Hematopoietic multipotent progenitor cell treated with erythropoietin and hydrocortisone succinate and interleukin-3 and kit ligand, for 4 days (in vitro differentiated cells): ENCODE results near the gene ANAPC1.
A peak's percentile ranks its signal among the peaks of the same experiment; 100 is the strongest.
"Not testable (repeated sequence)": the region's sequence is repeated elsewhere in the genome, so short reads cannot be mapped to it uniquely, and the experiment has no call there.

Experiments
- DNase-seq: peaks from one replicate; pipeline ENCODE4 v3.0.0-alpha.2; 2015

ANAPC1 gene, protein sequence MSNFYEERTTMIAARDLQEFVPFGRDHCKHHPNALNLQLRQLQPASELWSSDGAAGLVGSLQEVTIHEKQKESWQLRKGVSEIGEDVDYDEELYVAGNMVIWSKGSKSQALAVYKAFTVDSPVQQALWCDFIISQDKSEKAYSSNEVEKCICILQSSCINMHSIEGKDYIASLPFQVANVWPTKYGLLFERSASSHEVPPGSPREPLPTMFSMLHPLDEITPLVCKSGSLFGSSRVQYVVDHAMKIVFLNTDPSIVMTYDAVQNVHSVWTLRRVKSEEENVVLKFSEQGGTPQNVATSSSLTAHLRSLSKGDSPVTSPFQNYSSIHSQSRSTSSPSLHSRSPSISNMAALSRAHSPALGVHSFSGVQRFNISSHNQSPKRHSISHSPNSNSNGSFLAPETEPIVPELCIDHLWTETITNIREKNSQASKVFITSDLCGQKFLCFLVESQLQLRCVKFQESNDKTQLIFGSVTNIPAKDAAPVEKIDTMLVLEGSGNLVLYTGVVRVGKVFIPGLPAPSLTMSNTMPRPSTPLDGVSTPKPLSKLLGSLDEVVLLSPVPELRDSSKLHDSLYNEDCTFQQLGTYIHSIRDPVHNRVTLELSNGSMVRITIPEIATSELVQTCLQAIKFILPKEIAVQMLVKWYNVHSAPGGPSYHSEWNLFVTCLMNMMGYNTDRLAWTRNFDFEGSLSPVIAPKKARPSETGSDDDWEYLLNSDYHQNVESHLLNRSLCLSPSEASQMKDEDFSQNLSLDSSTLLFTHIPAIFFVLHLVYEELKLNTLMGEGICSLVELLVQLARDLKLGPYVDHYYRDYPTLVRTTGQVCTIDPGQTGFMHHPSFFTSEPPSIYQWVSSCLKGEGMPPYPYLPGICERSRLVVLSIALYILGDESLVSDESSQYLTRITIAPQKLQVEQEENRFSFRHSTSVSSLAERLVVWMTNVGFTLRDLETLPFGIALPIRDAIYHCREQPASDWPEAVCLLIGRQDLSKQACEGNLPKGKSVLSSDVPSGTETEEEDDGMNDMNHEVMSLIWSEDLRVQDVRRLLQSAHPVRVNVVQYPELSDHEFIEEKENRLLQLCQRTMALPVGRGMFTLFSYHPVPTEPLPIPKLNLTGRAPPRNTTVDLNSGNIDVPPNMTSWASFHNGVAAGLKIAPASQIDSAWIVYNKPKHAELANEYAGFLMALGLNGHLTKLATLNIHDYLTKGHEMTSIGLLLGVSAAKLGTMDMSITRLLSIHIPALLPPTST (N-terminal part only)

DNA sequence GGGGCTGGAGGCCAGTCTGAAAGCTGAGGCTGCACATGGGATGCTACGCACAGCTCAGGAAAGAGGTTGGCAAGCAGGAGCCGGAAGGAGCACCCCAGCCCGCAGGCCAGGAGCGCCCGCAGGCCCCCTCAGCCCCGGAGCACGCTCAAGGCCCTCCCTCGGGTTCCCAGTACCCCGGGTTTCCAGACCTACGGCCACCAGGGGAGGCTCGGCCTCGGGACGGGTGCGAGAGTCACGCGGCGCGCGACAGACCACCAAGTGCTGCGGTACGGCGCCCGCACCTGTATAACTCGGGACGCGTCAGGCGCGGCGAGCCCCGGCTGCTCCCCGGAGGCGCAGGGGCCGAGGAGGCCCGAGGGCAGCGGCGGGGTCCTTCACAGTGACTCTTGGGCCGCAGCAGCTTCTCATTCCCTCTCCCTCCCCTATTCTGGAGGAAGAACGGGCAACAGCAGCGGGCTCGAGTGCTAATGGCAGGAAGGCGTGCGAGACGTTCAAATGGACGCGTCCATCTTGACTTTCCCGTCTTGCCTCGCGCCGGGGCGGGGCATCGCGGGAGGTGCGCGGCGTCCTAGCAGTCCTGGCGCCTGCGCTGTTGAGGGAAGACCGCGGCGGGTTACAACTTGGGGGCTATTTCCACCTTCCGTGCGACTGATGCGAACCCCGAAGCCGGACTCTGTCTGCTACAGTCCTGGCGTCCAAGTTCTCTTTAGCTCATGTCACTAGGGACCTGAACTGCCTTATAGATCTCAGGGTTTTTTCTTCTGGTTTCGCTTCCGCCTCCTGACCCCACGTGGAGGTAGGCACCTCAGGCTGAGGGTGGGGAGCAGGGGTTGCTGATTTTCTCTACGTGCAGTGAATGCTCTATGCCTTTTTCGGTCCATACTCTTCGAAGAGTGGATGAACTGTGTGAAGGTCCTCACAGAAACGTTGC, at the start of gene ANAPC1:
ANAPC1 (minus strand) TSS at position 533 of the 931 bp plus-strand sequence. CDS start 3,368 bp downstream, outside the sequence.
- peak; percentile 97 for DNase-seq

DNA sequence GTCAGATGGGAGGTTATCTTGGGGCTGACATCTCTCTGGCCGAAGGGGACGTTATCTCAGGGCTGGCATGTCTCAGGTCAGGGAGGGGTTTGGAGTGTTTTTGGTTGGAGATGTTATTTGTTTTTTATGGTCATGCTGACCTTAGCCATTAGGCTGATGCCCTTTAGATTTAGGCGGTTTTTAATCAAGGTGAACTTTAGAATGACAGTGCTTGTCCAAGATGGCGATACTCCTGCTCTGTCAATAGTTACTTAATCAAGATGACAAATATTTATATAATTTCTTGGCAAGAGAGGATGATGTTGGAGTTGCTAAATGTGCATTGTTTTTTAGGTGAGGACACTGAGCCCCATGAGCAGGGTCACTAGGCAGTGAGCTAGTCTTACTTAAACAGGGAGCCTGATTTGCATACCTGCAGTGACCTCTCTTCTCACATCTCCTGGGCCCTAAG, 48.9 kb upstream of the ANAPC1 start:
- DNase-seq = no peak

DNA sequence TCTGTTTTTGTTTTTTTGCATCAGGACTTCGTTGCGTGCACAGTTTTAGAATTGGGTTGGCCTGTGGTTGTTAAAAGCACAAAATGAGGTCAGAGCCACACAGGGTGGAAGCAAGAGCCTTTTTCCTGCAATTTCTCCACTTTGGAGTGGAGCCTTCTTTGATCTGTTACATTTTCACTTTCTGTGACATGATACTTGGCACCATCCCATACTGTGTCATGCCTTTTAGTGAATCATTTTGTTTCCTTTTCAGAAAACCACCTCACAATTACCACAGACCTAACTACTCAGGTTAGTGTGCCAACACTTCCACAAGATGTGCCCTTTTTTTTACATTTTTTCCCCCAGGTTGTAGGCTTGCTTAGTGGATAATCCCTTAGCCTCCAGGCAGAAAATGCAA, 46.9 kb upstream of the ANAPC1 start:
- no peak for DNase-seq

DNA sequence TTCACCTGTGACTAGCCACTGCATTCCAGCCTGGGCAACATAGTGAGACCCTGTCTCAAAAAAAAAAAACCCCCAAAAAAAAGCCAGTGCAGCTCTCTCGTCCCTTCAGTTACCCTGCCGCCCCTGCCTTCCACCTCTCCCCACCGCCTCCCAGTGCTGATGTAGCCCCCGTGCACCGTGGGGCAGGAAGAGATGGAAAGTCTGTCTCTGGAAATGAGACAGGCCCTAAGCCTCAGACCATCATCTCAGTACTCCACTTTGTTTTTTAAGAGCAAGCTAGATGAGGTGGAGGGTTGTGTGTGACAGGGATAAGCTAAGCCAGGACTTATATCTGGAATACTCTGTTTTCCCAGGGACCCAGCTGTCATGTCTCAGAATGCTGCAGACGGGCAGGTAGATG, 46.4 kb upstream of the ANAPC1 start:
- DNase-seq = no peak

DNA sequence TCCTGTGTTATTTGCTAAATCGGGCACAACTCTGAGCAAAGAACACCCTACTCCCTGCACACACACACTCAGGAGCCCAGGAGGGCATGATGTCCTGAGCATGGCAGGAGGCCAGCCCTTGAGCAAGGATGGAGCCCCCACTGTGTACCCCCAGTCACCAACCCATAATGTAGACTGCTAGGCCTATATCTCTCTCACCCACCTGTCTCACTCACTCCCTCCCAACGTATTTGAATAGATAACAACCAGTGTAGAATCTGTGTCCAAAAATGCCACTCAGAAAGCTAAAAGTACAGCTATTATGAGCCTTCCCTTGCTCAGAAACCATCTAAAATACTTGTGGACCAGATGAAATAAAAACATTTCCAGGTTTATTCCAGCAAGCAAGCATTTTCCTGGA, 43.7 kb upstream of the ANAPC1 start:
- DNase-seq = peak; percentile 77

DNA sequence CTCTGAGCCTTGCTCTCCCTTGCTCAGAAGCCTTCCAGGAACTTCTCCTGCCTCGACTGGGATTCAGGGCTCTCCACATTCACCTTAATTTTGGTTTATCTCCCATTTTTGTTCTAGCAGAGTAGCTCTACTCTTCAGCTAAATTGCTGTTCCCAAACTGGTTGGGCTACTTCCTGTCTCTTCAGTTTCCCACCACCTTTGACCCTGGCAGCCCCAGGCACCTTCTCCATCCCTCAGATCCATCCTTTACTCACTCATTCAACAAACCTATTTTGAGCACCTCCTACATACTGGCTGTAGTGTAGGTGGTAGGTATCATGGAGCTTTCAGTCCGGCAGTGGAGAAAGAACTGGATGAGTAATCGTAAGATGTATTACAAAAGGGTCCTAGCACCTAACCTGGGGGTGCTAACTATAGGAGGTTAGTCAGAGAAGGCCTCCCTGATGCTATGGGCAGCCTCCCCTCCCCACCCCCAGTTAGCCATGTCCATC, 40.7 kb upstream of the ANAPC1 start:
- no peak for DNase-seq

DNA sequence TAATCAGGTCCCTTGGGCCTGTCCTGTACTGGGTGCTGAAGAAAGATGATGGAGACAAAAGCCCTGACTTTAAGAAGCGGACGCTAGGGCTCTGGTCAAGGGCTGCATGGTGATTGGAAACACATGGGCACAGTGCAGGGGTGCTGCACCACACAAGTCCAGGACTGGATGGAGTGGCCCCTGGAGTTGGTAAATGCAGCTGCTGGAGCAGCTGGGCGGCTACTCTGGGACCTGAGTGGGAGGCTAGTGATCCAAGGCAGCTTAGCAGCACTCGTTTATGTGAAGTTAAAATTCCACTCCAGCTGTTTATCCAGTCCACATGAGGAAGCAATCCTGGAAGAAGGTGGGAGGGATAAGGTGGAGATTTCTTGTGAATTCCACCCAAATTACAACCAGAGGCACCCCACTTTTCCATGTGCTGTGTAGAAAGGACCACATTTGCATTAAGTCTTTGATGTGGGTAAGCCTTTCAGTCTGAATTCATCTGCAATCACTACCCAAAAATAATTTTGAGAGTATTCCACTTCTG, 39.3 kb upstream of the ANAPC1 start:
- no peak for DNase-seq

DNA sequence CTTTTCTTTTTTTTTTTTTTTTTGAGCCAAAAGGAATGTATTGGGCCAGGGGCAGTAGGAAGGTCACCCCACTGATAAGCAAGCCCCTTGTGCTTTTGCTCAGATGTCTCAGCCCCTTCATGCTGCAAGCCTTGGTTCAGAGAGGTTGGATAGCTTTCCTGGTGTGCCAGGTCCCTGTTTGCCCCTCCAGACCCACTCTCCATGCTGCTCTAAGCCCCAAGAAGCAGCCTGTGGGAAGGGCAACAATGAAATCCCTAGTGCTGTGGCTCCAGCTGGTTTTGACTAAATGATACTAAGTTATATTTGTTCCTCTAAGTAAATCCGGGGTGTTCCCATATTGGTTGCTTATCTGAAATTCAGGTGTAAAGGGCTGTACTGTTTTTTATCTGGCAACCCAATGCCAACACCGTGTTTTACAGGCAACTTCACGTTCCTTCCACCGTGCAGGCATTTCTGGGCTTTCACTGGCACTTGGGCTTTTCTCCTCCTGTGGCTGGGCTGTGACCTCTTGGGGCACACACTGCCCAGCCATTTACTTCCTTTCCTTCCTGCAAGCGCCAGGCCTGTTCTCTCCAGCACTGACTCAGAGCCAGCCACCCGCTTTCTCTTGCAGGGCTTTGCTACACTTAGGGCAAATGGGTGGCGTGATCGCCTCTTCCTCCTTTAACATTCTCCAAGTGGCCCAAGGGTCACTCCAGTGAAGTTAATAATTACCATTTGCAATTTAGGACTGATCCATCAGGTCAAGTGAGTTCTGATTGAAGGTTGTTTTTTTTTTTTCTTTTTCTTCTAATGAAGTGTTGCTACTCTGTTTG, 36.0 kb upstream of the ANAPC1 start:
- peak; percentile 38 for DNase-seq

DNA sequence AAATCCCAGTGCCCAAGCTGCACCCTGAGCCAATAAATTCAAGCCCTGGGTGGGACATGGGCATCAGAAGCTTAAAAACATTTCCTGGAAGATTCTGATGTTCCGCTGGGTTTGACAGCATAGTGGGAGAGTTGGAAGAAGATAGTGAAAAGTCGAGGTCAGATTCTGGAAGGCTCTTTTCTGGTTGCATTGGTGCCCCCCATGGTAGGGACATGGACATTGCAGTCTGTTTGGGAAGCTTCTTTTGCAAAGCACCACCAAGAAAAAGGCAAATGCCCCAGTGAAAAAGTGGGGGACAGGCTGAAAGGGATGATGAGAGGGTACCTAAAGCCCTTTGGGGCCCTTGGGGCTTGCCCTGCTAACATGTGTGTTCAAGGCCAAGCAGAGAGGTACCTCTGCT, 35.4 kb upstream of the ANAPC1 start:
- peak; percentile 43 for DNase-seq

DNA sequence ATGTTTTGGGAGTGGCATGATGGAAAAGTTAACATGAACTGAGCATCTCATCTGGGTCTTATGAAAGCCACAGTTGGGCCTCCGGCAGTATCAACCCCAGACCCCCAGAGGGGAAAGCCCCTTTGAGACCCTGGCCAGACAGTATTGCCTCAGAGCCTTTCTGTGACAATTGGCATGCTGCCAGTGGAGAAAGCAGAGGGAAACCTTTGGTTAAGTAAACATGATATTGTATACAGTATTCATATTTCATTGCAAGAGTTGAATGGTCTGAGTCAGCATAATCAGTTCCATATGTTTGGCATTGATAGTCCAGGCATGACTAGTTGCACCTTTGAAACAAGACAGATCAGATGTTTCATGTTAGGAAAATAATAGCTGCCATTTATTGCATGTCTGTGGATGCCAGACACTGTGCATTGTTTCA, 34.4 kb upstream of the ANAPC1 start:
- DNase-seq = peak; percentile 56

DNA sequence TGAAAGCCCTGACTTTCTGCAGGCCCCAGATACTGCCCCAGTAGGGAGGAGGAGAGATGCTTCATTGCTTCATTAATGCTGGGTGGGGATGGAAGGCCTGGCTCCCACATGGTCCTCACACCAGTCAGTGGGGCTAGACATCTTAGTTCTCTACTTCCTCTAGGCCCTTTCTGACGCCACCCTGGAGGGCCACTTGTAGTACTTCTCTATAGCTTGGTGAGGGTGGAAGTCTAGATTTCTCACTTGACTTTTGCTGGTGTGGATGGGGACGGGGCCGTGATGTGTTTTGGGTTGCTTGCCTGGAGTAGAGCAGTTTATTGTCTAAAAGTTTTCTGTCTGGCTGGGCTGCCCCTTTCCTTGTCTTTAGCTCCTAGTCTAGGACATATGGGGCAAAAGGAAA, 33.1 kb upstream of the ANAPC1 start:
- no peak for DNase-seq

DNA sequence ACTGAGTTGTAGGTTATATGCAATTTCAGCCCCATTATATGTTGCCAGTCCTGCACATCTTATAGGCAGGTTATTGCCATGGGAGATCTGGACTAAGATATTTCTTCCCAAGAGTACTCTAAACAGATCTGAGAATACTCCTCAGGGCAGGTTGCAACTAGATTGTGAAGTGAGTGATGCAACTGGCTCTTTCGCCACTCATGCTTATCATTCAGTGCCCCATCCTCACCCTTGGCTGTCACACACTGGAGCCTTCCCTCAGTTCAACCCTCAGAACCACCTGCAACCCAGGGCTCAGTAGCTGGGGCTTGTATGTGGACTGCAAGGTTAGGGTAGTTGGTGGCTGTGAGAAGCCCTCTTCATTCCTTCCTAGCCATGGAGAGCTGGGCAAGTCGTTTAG, 28.6 kb upstream of the ANAPC1 start:
- DNase-seq = peak; percentile 33

DNA sequence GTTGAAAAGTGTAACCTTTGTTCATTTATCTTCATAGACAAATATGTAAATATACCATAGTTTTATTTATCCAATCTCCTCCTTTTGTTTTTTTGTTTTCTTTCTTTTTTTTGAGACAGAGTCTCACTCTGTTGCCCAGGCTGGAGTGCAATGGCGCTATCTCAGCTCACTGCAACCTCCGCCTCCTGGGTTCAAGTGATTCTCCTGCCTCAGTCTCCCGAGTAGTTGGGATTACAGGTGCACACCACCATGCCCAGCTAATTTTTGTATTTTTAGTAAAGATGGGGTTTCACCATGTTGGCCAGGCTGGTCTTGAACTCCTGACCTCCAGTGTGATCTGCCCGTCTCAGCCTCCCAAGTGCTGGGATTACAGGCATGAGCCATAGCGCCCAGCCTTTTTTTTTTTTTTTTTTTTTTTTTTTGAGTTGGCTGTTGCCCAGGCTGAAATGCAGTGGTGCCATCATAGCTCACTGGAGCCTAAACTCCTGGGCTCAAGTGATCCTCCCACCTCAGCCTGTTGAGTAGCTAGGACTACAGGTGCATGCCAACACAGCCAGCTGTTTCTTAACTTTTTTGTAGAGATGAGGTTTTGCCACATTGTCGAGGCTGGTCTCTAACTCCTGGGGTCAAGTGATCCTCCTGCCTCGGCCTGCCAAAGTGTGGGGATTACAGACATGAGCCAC, 27.4 kb upstream of the ANAPC1 start:
- not testable (repeated sequence) for DNase-seq

DNA sequence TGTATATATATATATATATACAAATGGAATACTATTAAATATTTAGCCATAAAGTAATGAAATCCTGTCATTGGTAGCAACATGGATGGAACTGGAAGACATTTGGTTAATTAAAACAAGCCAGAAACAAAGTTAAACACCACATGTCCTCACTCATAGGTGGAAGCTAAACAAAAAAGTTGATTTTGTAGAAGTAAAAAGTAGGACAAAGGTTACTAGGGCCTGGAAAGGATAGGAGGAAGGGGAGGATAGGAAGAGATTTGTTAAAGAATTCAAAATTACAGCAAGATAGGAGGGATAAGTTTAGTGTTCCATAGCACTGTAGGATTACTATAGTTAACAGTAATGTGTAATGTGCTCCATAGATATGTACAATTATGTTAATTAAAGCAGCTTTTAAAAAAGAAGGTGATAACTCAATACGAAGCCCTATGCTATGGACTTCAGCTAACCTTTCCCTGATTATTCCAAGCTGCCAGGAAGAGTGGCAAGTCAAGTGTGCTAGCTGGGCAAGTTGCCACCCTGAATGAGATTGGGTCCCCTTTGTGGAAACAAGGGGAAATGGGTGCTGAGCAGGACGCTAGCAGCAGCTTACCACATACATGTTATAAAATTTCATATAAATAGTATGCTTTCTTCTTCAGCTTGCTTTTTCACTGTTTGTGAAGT, 26.8 kb upstream of the ANAPC1 start:
- DNase-seq = no peak

DNA sequence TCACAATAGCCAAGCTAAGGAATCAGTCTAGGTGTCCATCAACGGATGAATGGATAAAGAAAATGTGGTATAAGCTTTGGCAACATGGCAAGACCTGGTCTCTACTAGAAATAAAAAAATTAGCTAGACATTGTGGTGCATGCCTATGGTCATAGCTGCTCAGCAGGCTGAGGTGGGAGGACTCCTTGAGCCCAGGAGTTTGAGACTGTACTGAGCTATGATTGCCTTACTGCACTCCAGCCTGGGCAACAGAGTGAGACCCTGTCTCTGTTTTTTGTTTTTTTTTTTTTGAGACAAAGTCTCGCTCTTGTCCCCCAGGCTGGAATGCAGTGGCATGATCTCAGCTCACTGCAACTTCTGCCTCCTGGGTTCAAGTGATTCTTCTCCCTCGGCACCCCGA, 26.0 kb upstream of the ANAPC1 start:
- not testable (repeated sequence) for DNase-seq

DNA sequence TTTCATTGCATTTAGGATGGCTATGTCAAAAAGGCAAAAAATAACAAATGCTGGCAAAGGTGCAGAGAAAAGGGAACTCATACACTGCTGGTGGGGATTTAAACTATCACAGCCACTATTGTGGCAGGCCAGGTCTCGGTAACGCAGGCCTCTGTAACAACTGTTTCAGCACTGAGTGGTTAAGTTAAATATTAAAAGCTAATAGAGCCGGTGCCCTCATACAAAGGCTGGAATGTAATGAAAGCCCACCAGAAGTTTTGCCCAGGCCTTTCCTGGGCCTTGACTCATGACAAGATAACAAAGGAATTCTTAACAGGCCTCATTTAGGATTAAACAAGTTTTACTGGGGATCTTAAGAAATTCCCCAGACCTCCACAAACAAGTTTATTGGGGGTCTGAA, 25.1 kb upstream of the ANAPC1 start:
- no peak for DNase-seq

DNA sequence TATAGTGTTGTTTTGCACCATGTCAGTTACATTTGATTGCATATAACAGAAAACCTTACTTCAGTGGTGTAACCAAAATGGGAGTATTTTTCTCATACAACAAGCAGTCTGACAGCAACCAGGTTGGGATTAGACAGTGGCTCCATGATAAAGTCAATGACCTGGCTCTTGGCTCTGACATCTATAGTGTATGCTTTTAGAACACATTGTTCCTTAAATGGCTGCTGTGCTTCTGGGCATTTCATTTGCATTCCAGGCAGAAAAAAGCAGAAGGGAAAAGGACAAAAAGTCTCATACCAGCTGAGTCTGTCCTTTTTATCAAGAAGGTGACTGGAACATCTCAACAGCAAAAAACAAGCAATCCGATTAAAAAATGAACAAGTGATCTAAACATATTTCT, 24.6 kb upstream of the ANAPC1 start:
- no peak for DNase-seq

DNA sequence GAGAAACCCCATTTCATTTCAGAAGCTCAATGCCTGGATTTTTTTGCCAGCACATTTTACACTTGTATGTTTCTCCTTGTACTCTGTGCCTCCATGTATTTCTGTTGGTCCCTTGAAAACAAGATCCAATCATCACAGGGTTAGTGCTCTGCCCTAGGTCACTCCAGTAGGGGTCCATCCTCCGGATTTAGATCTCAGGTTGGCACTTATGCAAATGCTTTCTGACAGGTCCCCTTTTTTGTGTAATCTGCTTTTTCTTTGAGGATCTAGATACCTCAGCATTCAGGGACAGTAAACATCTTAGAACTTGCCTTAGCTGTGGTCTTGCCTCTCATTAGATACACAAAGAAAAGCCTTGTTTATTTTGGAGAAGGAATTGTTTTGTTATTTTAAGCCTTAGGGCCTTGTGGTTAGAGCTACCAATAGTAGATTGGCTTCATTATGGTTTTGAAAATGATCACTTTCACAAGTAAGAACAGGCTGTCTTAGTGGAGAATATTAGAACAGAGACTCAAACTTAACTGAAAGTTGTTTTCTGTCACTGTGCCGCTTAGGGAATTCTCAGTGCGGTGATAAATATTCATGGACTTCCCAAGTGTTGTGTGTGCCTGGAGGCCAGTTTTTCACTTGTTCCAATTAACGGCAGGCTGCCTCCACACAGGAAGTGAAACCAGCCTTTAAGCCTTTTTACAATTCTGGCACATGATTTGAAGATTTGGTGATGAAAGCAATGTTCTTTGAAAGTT, 22.2 kb upstream of the ANAPC1 start:
- no peak for DNase-seq

DNA sequence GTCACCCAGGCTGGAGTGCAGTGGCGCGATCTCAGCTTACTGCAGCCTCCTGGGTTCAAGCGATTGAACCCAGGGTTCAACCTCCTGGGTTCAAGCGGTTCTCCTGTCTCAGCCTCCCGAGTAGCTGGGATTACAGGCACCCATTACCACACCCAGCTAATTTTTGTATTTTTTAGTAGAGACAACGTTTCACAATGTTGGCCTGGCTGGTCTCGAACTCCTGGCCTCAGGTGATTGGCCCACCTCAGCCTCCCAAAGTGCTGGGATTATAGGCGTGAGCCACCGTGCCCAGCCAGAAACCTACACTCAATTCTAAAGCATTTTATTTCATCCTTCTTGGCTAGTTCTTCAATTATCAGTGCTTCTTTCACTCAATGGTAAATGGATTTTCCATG, 21.5 kb upstream of the ANAPC1 start:
- DNase-seq = not testable (repeated sequence)
